Astrocyte of the spinal cord (primary cell): ENCODE measurements around the gene TOX2.

ENCODE experiments used
- DNase-seq: peaks from one replicate; pipeline ENCODE4 v3.0.0; 2011; ENCODE audit warnings: low read depth, low spot score
- H3K4me3 ChIP-seq: 2 replicates; pipeline ENCODE4 v1.5.1; 2011; ENCODE audit warnings: low read depth, mild to moderate bottlenecking, low read length, moderate library complexity
- in situ Hi-C: cut with HindIII; loops from 2 replicates; pipeline ENCODE4 v1.10.0; 2017; ENCODE audit warnings: low sequenced_read_pairs
- TF ChIP-seq, protein P1 (sequence below): IDR thresholded peaks from 2 replicates; pipeline ENCODE4 v1.5.1; 2012; ENCODE audit warnings: low read depth, mild to moderate bottlenecking, low read length, inconsistent platforms

The TOX2 gene

DNA sequence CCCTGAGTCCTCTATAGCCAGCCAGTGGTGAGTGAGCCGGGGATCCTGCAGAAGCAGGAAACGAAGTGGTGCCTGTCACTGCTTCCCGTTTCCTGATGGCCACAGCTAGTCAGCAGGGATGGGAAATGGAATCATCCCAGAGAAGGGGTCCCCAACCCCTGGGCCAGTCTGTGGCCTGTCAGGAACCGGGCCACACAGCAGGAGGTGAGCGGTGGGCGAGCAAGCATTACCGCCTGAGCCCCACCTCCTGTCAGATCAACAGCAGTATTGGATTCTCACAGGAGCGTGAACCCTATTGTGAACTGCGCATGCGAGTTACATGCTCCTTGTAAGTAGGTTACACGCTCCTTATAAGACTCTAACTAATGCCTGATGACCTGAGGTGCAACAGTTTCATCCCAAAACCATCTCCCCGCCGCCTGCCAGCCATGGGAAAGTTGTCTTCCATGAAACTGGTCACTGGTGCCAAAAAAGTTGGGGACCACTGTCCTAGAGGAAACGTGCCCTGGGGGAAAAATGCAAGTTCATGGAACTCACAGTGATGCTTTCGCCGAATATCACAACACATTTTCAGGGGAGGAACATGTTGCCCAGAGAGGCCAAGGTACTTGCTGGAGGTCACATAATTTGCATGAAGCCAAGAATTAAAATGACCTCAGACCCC is 158.5 kb downstream of the TOX2 start:
- in situ Hi-C loops: no loop called here
- DNase-seq: no peak
- no peak overlapping the region for H3K4me3 ChIP-seq
- TF ChIP-seq, protein P1, sequence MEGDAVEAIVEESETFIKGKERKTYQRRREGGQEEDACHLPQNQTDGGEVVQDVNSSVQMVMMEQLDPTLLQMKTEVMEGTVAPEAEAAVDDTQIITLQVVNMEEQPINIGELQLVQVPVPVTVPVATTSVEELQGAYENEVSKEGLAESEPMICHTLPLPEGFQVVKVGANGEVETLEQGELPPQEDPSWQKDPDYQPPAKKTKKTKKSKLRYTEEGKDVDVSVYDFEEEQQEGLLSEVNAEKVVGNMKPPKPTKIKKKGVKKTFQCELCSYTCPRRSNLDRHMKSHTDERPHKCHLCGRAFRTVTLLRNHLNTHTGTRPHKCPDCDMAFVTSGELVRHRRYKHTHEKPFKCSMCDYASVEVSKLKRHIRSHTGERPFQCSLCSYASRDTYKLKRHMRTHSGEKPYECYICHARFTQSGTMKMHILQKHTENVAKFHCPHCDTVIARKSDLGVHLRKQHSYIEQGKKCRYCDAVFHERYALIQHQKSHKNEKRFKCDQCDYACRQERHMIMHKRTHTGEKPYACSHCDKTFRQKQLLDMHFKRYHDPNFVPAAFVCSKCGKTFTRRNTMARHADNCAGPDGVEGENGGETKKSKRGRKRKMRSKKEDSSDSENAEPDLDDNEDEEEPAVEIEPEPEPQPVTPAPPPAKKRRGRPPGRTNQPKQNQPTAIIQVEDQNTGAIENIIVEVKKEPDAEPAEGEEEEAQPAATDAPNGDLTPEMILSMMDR: no peak

DNA sequence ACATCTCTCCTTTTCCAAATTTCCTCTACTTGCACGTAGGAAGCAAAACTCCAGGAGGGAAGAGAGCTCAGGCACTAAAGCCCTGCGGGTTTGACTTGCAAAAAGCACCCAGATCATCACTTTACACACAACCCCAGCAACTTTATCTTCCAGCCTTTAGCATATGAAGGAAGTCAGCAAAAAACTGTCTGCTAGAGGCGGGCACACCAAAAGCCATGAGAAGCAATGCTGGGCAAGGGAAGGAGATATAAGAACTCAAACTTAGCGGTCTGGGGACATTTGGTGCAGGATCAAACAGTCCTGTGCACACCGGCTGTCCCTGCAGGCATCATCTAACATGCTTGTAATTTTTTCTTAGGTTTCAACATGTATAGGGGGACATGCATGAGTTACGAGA is 159.0 kb downstream of the TOX2 start:
- no peak overlapping the region for H3K4me3 ChIP-seq
- in situ Hi-C loops: no loop called here
- TF ChIP-seq, protein P1: no peak
- DNase-seq: no peak

DNA sequence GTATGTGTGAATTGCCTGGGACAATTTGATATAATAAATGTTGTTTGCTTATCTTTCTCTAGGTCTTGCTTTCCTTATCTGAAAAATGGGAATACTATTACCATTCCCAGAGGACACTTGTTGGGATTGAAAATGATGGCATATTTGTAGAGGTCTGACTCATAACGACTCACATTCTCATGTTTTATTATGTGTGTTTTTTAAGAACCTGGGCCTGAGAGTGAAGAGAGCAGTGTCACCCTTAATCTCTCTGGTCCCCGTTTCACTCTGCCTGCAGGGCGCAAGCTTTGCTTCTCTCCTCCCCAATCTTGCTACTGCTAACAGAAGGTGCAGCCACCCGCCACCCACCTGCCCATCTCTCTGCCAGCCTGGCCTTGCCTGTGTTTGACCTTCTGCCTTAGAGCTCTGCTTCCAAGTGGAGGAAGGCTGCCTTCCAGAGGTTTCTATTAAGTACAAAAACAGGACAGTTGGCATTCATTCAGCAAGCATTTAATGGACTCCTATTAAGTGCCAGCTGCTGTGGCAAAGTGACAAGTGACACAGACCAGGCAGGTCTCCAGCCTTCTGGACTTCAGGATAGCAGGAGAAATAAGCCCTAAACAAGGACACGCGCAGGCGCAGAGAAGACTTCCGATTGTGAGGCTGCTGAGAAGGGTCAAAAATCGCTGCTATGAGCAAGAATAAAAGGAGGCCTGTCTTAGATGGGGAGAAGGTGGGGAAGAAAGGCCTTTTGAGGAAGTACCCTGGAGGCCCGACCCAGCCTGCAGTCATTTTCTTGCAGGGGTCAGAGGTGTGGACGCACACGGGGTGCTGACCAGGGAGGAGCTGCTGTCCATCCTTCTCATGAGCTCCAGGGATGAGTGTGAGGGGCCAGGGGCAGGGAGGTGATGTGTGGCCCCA is 159.8 kb downstream of the TOX2 start:
- TF ChIP-seq, protein P1: no peak
- no peak overlapping the region for H3K4me3 ChIP-seq
- peak; percentile 65 for DNase-seq
- in situ Hi-C loops: no loop called here

DNA sequence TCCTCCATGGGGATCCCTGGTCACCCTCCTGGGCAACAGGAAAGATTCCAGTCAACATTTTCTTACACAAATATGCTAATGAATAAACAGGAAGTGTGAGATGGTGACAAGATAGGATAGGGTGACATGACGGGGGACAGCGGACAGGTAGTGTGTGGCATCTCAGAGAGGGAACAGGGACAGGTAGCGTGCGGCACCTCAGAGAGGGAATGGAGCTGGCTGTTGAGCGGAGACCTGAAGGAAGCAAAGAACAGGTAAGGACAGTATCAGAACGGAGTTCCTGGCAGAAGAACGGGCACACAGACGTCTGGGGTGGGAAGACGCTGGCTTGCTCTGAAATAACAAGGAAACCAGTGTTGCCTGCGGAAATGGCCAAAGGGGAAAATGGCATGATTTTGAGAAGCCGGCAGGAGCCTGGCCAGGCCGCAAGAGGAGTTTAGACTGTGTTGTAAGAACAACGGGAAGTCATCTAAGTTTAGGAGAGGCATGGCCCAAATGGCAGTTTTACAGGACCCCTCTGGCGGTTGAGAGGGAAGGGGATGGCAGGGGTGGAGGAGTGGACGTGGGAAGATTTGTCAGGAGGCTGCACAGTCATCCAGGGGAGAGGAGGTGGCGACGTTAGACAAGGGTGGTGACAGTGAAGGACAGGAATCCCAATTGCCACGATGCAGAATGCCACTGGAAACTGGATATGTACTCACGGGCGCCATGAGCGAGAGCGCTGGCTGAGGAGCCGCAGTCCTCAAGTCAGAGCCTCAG is 160.7 kb downstream of the TOX2 start:
- no peak overlapping the region for H3K4me3 ChIP-seq
- no peak for DNase-seq
- in situ Hi-C loops: no loop called here
- TF ChIP-seq, protein P1: no peak

DNA sequence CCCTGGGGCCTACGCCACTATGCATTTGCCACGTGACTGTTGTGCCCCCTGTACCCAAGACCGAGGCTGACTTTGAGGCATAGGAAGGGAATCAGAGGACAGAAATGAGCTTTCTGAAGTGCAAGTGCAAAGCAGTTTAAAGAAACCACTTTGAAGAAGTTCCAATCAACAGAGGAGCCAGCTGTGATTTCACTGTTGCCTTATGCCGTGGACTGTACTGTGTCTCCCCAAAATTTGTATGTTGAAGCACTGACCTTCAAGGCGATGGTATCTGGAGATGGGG is 161.2 kb downstream of the TOX2 start:
- TF ChIP-seq, protein P1: no peak
- no peak overlapping the region for H3K4me3 ChIP-seq
- DNase-seq: no peak
- in situ Hi-C loops: no loop called here

DNA sequence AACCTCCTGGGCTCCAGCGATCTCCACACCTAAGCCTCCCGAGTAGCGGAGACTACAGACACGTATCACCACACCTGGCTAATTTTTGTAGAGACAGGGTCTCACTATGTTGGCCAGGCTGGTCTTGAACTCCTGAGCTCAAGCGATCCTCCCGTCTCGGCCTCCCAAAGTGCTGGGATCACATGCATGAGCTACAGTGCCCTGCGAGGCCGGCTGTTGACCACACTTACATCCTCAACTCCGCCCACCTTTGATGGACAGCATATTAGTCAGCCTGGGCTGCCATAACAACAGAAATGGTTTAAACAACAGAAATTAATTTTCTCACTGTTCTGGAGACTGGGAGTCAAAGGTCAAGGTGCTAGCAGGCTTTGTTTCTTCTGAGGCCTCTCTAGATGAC is 164.6 kb downstream of the TOX2 start:
- DNase-seq: no peak
- H3K4me3 ChIP-seq: no peak overlapping the region
- in situ Hi-C loops: no loop called here
- TF ChIP-seq, protein P1: no peak
